ENCODE data around the gene SMR3B.

Gene SMR3B

GRCh38 chr4:70359115-70359661 lies 23.7 kb upstream of the SMR3B start:
- Histone ChIP-seq H3K36me3 (no peaks in the 10 kb centered on the region), H3K4me3 (ENCODE audit: low read depth, low read length) (no peak overlapping the region), H3K9me3 (ENCODE audit: severe bottlenecking) (no peaks in the 10 kb centered on the region), H3K27ac (no peak overlapping the region), H3K27me3 (ENCODE audit: insufficient read depth, low read depth, severe bottlenecking) (no peaks in the 10 kb centered on the region)
- no peak for DNase-seq
- TF ChIP-seq, protein P1, sequence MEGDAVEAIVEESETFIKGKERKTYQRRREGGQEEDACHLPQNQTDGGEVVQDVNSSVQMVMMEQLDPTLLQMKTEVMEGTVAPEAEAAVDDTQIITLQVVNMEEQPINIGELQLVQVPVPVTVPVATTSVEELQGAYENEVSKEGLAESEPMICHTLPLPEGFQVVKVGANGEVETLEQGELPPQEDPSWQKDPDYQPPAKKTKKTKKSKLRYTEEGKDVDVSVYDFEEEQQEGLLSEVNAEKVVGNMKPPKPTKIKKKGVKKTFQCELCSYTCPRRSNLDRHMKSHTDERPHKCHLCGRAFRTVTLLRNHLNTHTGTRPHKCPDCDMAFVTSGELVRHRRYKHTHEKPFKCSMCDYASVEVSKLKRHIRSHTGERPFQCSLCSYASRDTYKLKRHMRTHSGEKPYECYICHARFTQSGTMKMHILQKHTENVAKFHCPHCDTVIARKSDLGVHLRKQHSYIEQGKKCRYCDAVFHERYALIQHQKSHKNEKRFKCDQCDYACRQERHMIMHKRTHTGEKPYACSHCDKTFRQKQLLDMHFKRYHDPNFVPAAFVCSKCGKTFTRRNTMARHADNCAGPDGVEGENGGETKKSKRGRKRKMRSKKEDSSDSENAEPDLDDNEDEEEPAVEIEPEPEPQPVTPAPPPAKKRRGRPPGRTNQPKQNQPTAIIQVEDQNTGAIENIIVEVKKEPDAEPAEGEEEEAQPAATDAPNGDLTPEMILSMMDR (IDR thresholded peaks at IDR 0.05; ENCODE audit: low read depth, low read length): no peak

- Histone ChIP-seq H3K27me3 (ENCODE audit: insufficient read depth, low read depth, severe bottlenecking) (no peaks in the 10 kb centered on the region), H3K36me3 (no peaks in the 10 kb centered on the region), H3K9me3 (ENCODE audit: severe bottlenecking) (no peaks in the 10 kb centered on the region), H3K4me3 (ENCODE audit: low read depth, low read length) (no peak within 1 kb of the TSS), H3K27ac (no peak within 1 kb of the TSS)
- DNase-seq: no peak
- TF ChIP-seq, protein P1 (IDR thresholded peaks at IDR 0.05; ENCODE audit: low read depth, low read length): no peak
These were observed 22.5 kb upstream of the SMR3B start, which contains the start of gene SMR3A for GRCh38 chr4:70360460-70360859. TSS of gene SMR3A (plus strand) at chr4:70360760. CDS start at chr4:70362116, 1,356 bp downstream.

- no peak for DNase-seq
- TF ChIP-seq, protein P1 (IDR thresholded peaks at IDR 0.05; ENCODE audit: low read depth, low read length): no peak
- no peaks in the 10 kb centered on the region for H3K36me3 ChIP-seq
These were observed 18.9 kb upstream of the SMR3B start for GRCh38 chr4:70364002-70364401.

GRCh38 chr4:70365479-70365878 lies 17.5 kb upstream of the SMR3B start:
- TF ChIP-seq, protein P1 (IDR thresholded peaks at IDR 0.05; ENCODE audit: low read depth, low read length): no peak
- no peak overlapping the region for H3K4me3 ChIP-seq (ENCODE audit: low read depth, low read length)
- H3K36me3 ChIP-seq: no peaks in the 10 kb centered on the region
- H3K9me3 ChIP-seq (ENCODE audit: severe bottlenecking): no peaks in the 10 kb centered on the region
- H3K27ac ChIP-seq: no peak overlapping the region
- DNase-seq: no peak
- no peaks in the 10 kb centered on the region for H3K27me3 ChIP-seq (ENCODE audit: insufficient read depth, low read depth, severe bottlenecking)

More at GRCh38 chr4:70364002-70364401, 18.9 kb upstream of the SMR3B start:
- Histone ChIP-seq H3K4me3 (ENCODE audit: low read depth, low read length) (no peak overlapping the region), H3K27me3 (ENCODE audit: insufficient read depth, low read depth, severe bottlenecking) (no peaks in the 10 kb centered on the region), H3K27ac (no peak overlapping the region), H3K9me3 (ENCODE audit: severe bottlenecking) (no peaks in the 10 kb centered on the region)

- H3K27ac ChIP-seq: no peak overlapping the region
- H3K36me3 ChIP-seq: no peaks in the 10 kb centered on the region
- TF ChIP-seq, protein P1 (IDR thresholded peaks at IDR 0.05; ENCODE audit: low read depth, low read length): no peak
- no peak overlapping the region for H3K4me3 ChIP-seq (ENCODE audit: low read depth, low read length)
- H3K9me3 ChIP-seq (ENCODE audit: severe bottlenecking): no peaks in the 10 kb centered on the region
- no peaks in the 10 kb centered on the region for H3K27me3 ChIP-seq (ENCODE audit: insufficient read depth, low read depth, severe bottlenecking)
- no peak for DNase-seq
These were observed 15.1 kb upstream of the SMR3B start for GRCh38 chr4:70367813-70368212.

GRCh38 chr4:70371987-70372386 lies 10.9 kb upstream of the SMR3B start:
- no peak overlapping the region for H3K27ac ChIP-seq
- no peaks in the 10 kb centered on the region for H3K36me3 ChIP-seq
- H3K4me3 ChIP-seq (ENCODE audit: low read depth, low read length): no peak overlapping the region
- H3K27me3 ChIP-seq (ENCODE audit: insufficient read depth, low read depth, severe bottlenecking): no peaks in the 10 kb centered on the region
- H3K9me3 ChIP-seq (ENCODE audit: severe bottlenecking): no peaks in the 10 kb centered on the region
- TF ChIP-seq, protein P1 (IDR thresholded peaks at IDR 0.05; ENCODE audit: low read depth, low read length): no peak
- DNase-seq: no peak

Data from WERI-Rb-1 (cell line).